GM21528 (cell line): ENCODE results near the gene SMPX.

ENCODE experiments used
- ATAC-seq: cut with Tn5 transposase; IDR thresholded peaks from one replicate; pipeline ENCODE4 v1.9.1; 2021; ENCODE audit warnings: mild to moderate bottlenecking, moderate library complexity; ENCODE audit not compliant: unreplicated experiment, low FRiP score

The SMPX gene

GRCh38 chrX:21715825-21716224 is 42.1 kb downstream of the SMPX start:
- ATAC-seq: no peak

GRCh38 chrX:21715337-21715736 is 42.6 kb downstream of the SMPX start:
- ATAC-seq: no peak

- ATAC-seq: no peak
Observed at GRCh38 chrX:21711848-21712197, 46.1 kb downstream of the SMPX start.

DNA sequence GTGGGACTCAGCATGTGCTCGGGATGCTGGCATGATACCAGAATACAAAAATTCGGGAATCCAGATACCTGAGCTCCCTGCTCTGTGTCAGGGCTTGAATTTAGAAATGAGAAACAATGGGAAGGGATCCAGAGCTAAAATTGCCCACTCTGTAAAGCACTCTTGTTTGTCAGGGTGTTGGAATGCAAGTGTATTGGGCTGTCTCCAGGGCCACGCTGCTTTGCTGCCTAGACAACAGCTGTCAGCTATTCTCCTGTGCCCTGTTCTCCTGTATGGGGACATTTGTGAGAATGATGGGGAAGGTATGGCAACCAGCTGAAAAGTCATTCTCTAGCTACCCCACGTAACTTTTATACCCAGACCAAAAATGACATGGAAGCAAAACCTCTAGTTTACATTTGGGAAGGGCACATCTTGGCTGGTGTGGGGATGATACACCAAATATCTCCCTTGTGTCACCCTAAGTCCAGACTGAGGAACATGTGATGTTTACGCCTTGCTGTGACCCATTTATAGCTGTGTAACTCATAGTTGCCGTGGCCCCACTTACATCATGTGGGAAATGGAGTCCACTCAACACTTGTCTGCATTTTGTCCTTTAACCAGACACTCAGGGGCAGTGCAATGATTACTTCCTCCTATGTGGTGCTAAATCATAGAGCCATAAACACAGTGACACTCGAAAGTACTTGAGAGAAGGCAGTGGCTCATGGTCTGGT is 46.6 kb downstream of the SMPX start:
- ATAC-seq: no peak

GRCh38 chrX:21708116-21708515 is 49.8 kb downstream of the SMPX start:
- ATAC-seq: no peak

DNA sequence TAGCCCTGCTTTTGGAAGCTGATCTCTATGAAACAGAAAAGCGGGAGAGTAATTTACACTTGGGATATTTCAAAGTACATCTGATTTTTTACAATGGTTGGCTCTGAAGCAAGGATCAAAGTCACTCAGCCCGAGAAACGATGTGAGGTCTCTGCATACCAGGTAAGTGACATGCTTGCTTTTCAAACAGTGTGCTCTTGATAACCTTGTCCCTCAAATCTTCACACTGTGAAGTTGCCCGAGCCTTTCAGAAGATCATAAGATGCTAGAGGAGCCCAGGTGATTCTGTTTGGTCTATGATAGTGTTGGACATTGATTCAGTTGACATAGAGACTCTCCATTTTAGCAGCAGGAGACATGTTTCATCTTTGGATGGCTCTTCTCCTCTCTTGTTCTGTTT is 52.7 kb downstream of the SMPX start:
- no peak for ATAC-seq

DNA sequence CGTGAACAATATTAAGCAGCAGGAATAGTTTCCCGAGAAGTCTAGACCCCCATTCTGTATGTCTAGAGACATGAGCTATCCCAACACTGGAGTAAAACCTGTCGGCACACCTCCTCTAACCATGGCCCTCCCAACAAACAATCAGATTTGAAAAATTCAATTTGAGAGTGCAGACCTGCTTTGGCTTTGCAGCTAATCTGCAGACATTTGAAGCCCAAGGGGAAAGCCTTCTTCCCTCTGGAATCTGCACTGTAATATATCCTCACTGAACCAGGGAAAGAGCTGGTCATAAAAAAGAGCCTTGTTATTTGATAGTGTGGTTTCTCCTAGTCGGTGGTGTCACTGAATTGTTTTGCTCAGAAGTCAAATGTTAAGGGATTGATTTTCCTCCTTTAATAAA is 55.2 kb downstream of the SMPX start:
- ATAC-seq: no peak

DNA sequence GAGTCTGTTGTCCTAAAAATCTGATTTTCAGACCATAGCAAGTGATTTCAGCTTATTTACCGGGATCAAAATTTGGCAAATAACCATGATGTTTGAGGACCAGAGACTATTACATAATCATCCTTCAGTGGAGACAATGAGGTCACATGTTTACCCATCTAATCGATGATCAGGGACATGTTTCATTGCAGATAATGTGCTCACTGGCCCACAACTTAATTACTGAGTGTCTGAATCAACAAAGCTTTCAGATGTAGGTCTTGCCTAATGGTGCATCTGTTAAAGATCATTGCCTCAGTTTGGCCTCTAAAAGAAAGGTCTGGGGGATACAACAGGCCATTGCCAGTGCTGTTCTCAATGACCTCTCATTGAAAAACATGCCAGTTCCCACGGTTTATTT is 56.9 kb downstream of the SMPX start:
- no peak for ATAC-seq

- no peak for ATAC-seq
Observed at GRCh38 chrX:21700275-21700674, 57.6 kb downstream of the SMPX start.

DNA sequence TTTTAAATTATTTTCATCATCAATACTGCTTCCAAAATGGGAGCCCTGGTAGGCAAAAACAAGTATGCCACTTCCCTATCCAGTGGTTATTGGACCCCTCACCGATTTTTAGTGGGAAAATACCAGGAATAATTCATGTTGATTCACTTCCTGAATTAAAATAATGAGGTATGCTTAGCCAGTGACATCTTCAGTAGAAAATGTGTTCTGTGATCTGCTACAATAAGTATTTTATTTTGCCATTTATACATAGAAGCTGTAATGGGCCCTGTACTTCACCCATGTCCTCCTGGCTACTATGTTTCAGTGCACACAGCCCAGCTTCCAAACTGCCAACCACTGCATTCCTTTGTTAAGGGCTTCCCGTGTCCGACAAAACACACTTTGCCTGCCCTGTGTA is 58.8 kb downstream of the SMPX start:
- ATAC-seq: no peak

GRCh38 chrX:21698272-21698671 is 59.6 kb downstream of the SMPX start:
- ATAC-seq: no peak

DNA sequence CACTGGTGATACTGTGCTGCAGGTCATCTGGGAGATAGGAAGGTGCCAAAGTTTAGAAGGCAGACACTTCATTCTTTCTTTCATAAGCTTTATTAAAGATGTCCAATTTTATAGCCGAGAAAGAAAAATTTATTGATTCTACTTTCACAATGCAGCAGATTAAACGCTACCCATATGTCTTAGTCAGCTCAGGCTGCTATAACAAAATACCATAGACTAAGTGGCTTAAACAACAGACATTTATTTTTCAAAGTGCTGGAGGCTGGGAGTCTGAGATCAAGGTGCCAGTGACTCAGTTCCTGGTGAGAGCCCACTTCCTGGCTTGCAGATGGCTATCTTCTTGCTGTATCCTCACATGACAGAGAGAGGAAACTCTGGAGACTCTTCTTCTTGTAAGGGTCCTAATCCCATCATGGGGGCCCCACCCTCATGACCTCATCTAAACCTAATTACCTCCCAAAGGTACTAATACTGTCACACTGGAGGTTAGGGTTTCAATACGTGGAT is 66.4 kb downstream of the SMPX start:
- no peak for ATAC-seq

DNA sequence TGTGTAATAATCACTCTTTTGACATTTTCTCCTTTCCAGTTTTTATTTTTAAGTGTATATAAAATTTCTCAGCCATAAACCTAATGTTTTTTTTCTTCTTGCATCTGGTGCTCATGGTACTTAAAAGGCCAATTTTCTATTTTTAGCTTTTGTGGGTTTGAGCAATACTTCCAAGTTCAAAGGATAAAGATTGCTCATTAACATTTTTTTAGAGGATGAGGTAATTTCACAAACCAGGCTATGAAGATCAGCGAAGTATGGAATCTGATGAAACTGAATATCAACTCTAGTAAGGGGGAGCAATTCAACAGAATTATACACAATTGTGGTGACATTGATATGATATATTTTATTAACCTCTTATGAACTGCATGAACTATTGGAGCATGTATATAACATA is 74.0 kb downstream of the SMPX start:
- ATAC-seq: no peak

GRCh38 chrX:21678048-21678612 is 79.8 kb downstream of the SMPX start:
- no peak for ATAC-seq

- ATAC-seq: no peak
Observed at GRCh38 chrX:21675931-21676330, 82.0 kb downstream of the SMPX start.

DNA sequence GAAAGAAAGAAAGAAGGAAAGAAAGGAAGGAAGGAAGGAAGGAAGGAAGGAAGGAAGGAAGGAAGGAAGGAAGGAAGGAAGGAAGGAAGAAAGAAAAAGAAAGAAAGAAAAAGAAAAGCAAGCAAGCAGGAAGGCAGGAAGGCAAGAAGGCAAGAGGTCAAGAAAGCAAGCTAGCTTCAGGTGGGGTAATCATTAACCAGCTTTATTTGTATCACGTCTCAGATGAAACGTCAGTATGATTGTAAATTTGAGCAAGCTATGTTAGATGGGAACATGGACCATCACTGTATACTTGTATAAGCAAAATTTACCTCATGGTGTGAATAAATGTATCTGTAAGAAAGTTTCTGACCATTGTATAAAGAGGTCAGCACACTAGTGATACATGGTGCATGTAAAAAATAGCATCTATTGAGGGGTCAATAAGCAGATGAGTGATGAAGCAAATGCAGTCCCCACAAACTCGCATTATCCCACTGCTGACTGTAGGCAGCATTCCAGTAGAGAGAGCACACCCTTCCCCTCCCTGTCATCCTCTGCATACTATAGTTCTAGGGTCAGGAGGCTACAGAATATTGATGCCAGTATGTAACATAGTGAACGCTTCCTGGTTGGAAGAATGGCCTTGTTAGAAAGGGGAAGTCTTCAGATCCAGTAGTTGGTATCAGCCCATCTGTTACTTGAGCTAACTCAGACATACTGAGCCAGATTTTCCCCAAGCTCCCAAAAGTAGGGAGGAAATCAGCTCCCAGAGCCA is 83.3 kb downstream of the SMPX start:
- ATAC-seq: no peak

DNA sequence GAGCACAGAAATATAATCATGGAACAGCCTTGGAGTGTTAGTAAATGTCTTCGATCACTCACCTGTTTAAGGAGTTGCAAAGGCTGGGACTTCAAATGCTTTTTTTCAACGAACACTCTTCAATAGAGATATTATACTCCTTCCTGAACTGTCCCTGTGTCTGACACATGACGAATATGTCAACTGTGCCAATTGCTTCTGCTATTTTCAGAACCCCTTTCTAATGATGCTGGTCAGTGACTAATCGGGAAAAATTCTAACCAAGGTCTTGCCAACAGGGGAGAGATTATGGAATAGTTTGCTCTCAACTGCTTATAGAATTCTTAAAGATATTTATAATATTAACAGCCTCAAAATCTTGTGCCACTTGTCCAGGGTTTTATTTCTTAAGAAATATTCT is 91.2 kb downstream of the SMPX start:
- ATAC-seq: no peak

GRCh38 chrX:21666252-21666651 is 91.7 kb downstream of the SMPX start:
- ATAC-seq: no peak

GRCh38 chrX:21662761-21663160 is 95.2 kb downstream of the SMPX start:
- ATAC-seq: no peak

DNA sequence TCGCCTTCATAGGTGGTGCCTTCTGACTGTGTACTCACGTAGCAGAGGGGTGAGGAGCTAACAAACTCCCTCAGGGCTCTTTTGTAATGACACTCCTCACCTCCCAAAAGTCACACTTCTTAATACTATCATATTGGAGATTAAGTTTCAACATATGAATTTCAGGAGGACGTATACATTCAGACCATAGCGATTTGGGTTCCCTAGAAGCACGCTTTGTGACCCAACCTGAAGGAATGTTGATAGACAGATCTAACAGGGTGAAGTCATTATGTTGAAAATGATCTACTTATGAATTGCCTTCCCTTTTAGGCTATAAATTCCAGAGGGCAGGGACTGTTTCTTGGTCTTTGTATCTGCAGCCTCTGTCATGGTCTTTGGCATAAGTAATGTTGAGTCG is 96.6 kb downstream of the SMPX start:
- ATAC-seq: no peak

- no peak for ATAC-seq
Observed at GRCh38 chrX:21660156-21660555, 97.8 kb downstream of the SMPX start.

- no peak for ATAC-seq
Observed at GRCh38 chrX:21659320-21659719, 98.6 kb downstream of the SMPX start.
